GM10248 (cell line): ENCODE measurements around the gene FAM53B.

Experiments
- CTCF ChIA-PET: fragments of 300-600 bp; sonication (Branson Sonifier 250); formaldehyde crosslinking; extraction: SDS; loops from one replicate; lab custom pipeline; 2021; ENCODE audit warnings: antibody characterized with exemption; lab: Yijun Ruan, JAX
- POLR2A ChIA-PET: fragments of 350-650 bp; sonication (Branson Sonifier 250); formaldehyde crosslinking; extraction: SDS; loops from one replicate; lab custom pipeline; 2020; ENCODE audit warnings: antibody characterized with exemption; lab: Yijun Ruan, JAX
- DNase-seq: peaks from one replicate; pipeline ENCODE4 v3.0.0; 2012; ENCODE audit errors: extremely low spot score
- CTCF ChIP-seq: IDR thresholded peaks from 2 replicates; pipeline ENCODE4 v1.5.1; 2012; ENCODE audit warnings: mild to moderate bottlenecking, low read depth; ENCODE audit errors: extremely low read depth, missing control alignments, control extremely low read depth

The FAM53B gene

DNA sequence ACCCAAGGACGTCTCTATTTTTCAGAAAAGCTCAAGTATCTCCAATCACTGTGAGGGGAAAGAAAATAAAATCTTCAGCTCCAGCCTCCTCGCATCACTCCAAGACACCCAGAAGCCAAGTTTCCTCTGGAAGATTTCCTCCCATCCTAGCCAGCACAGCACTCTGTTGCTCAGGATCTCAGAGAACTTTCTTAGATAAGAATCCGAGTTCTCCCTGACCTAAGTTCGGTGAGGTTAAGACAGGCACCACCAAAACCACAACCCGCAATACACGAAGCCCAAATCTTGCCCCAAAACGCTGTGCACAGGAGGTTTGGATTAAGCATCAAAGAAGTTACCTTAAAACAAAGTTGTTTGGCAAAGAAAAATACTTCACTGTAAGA, 4.2 kb downstream of the FAM53B start:
- TF ChIP-seq CTCF = no peak
- DNase-seq = no peak
- ChIA-PET POLR2A (interaction anchor here (1.4 kb wide), 1 partner anchor 17 kb away, joined by 4 read pairs; no protein-coding TSS in a partner anchor), CTCF (interaction anchor here (1.0 to 5.0 kb wide), 10 partner anchors 9 to 206 kb away, joined by 3 to 79 read pairs (median 24); no protein-coding TSS in a partner anchor)

GRCh38 chr10:124739119-124739921, 4.9 kb downstream of the FAM53B start:
- POLR2A ChIA-PET = no interaction called here
- CTCF ChIA-PET = interaction anchor here (1.0 to 5.0 kb wide), 8 partner anchors 8 to 205 kb away, joined by 3 to 79 read pairs (median 36); no protein-coding TSS in a partner anchor
- no peak for DNase-seq
- no peak for TF ChIP-seq CTCF

DNA sequence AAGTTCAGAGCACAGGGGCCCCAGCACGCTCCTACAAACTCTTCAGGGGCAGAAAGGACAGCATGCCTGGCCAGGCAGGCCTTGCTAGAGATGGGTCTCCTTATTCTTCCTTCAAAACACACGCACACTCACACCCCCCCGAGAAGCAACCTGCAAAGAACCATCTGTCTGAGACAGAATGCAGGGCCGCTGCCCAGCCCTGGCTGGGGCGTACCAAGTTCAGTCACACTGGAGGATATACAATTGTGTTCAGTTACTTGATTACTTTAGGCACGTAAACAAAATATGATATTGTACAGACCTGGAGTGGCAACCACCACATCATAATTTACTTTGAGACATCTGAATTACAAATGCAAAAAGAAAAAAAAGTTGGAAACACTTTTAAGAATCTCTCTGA, 5.7 kb downstream of the FAM53B start:
- ChIA-PET CTCF (interaction anchor here (0.9 to 5.0 kb wide), 6 partner anchors 7 to 198 kb away, joined by 3 to 79 read pairs (median 56); no protein-coding TSS in a partner anchor), POLR2A (no interaction called here)

GRCh38 chr10:124737708-124738107, 6.5 kb downstream of the FAM53B start:
- no peak for TF ChIP-seq CTCF
- ChIA-PET POLR2A (no interaction called here), CTCF (interaction anchor here (0.9 kb wide), 1 partner anchor 197 kb away, joined by 3 read pairs; no protein-coding TSS in a partner anchor)
- DNase-seq = no peak

More for the DNA sequence above, 5.7 kb downstream of the FAM53B start:
- TF ChIP-seq CTCF = no peak
- no peak for DNase-seq

DNA sequence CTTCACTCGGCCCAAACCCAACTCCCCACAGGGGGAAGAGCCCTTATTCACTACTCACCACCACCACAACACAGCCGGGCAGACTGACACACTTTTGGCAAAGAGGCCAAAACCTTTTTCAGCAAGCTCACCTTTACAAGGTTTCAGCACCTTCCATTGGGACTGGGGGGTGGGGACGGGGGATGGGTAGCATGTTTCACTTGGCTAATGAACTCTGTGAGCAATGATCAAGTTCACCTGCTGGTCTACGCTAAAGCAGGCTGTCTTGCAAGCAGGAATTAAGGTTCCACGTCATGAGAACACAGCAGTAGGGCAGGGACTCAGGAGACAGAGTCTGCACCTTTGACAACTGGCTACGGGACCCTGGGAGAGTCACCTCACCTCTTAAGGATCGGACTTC, 7.0 kb downstream of the FAM53B start:
- no peak for DNase-seq
- CTCF ChIA-PET = no interaction called here
- TF ChIP-seq CTCF = no peak
- POLR2A ChIA-PET = no interaction called here

DNA sequence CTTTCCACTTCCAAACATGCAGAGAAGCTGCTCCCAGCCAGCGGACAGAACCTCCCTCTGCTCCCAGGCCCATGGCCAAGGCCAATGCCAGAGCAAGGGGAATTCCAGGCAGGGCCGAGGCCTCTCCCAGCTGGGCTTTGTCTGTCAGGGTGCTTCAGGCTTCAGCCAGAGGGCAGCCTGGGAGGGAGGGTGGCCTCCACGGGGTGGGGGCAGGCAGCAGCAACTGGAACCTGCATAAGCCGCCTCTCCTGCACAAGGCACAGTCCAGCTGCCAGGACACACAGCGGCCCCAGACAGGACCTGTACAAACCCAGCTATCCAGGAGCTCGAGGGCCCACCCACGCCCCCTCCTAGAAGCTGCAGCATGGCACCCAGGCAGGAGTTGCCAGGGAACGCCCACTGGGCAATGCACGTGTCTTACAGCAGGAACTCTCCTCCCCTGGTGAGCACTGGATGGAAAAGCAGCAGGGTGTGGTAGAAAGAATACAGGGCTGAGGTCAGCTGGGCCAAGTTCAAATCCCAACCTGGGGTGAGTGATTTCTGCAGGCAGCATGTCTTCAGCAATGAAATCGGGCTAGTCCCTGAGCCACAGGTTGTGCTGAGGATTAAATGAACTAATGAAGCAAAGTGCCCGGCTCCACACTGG, 7.6 kb downstream of the FAM53B start:
- TF ChIP-seq CTCF = no peak
- CTCF ChIA-PET = interaction anchor here (1.0 kb wide), 2 partner anchors 14 to 17 kb away, joined by 3 read pairs; no protein-coding TSS in a partner anchor
- no peak for DNase-seq
- POLR2A ChIA-PET = no interaction called here
